Caco-2 (cell line): Measurements from ENCODE around the gene ABTB1. TPM values are rescaled to one million over a fixed set of nuclear protein-coding genes. Genes with fewer than 3 reads are reported as not detected.

Source experiments
- BruUV-seq: library from RNA; stranded (reverse); fragments of 400-500 nt; replicated peaks from 2 replicates; lab custom pipeline; 2021; lab: Mats Ljungman, UMichigan
- CTCF ChIA-PET: fragments of 300-600 bp; sonication (Branson Sonifier 250); formaldehyde crosslinking; loops from one replicate; lab custom pipeline; 2022; ENCODE audit warnings: antibody characterized with exemption; lab: Charles Lee
- POLR2A ChIA-PET: fragments of 300-600 bp; sonication (Branson Sonifier 250); formaldehyde crosslinking; loops from one replicate; lab custom pipeline; 2022; ENCODE audit warnings: antibody characterized with exemption; lab: Charles Lee
- DNase-seq, 2 experiments: peaks; one replicate each; pipeline versions ENCODE4 v3.0.0 to v3.0.0-alpha.2; 2020 to 2022
- H3K27me3 ChIP-seq: replicated peaks from 2 replicates; pipeline ENCODE4 v1.6.0; 2011; ENCODE audit warnings: low read length; ENCODE audit not compliant: control insufficient read depth, insufficient read depth
- H3K36me3 ChIP-seq: 2 replicates; pipeline ENCODE4 v1.5.1; 2011; ENCODE audit warnings: low read length; ENCODE audit not compliant: control insufficient read depth, insufficient read depth
- H3K4me1 ChIP-seq: fragments of 250-450 bp; sonication (Bioruptor Pico); 2 replicates; pipeline ENCODE4 v1.5.1; 2020; ENCODE audit warnings: mild to moderate bottlenecking
- H3K4me3 ChIP-seq: 2 replicates; pipeline ENCODE4 v1.5.1; 2011; ENCODE audit warnings: low read depth, mild to moderate bottlenecking, control low read depth, low read length
- H3K9me3 ChIP-seq: fragments of 250-450 bp; sonication (Bioruptor Pico); 2 replicates; pipeline ENCODE4 v1.5.1; 2020; ENCODE audit warnings: mild to moderate bottlenecking, moderate library complexity
- H3K27ac Mint-ChIP-seq: one replicate; pipeline ENCODE4 v1.8.0; 2022; ENCODE audit warnings: mixed read lengths; ENCODE audit not compliant: unreplicated experiment
- H3K27me3 Mint-ChIP-seq: one replicate; pipeline ENCODE4 v1.8.0; 2022; ENCODE audit warnings: mixed read lengths; ENCODE audit not compliant: insufficient read depth, unreplicated experiment
- H3K36me3 Mint-ChIP-seq: one replicate; pipeline ENCODE4 v1.8.0; 2022; ENCODE audit warnings: mild to moderate bottlenecking, mixed read lengths; ENCODE audit not compliant: insufficient read depth, unreplicated experiment
- H3K4me1 Mint-ChIP-seq: one replicate; pipeline ENCODE4 v1.8.0; 2022; ENCODE audit warnings: low read depth, mixed read lengths; ENCODE audit not compliant: unreplicated experiment
- H3K4me3 Mint-ChIP-seq: one replicate; pipeline ENCODE4 v1.8.0; 2022; ENCODE audit warnings: mild to moderate bottlenecking, moderate library complexity, mixed read lengths; ENCODE audit not compliant: unreplicated experiment
- H3K9me3 Mint-ChIP-seq: one replicate; pipeline ENCODE4 v1.8.0; 2022; ENCODE audit warnings: mixed read lengths; ENCODE audit not compliant: unreplicated experiment
- CTCF ChIP-seq, 2 experiments: fragments of 200-600 bp in 1 of 2; IDR thresholded peaks; 1 replicate in 1 of 2; 2 replicates in 1 of 2; pipeline versions ENCODE4 v1.5.1 to v1.8.0; 2011 to 2022; ENCODE audit warnings: antibody characterized with exemption in 1 of 2, control low read depth in 1 of 2, inconsistent platforms in 1 of 2, low read depth in 1 of 2, low read length in 1 of 2, mild to moderate bottlenecking in 1 of 2, moderate library complexity in 1 of 2; ENCODE audit not compliant: insufficient read depth in 1 of 2, severe bottlenecking in 1 of 2, unreplicated experiment in 1 of 2
- intact Hi-C: fragments of 100-400 bp; cut with micrococcal nuclease; formaldehyde crosslinking; loops from one replicate; pipeline ENCODE4 v1.10.0; 2022; ENCODE audit not compliant: unreplicated experiment
- total RNA-seq: library from RNA; stranded (reverse); gene quantifications from 2 replicates; pipeline ENCODE4 v1.2.3, GENCODE V29; 2022

The ABTB1 gene
- total RNA-seq, 1 experiment from 2014 or later, result 6.2 TPM

- Histone ChIP-seq H3K36me3 (no peaks in the 10 kb centered on the region), H3K4me3 (no peak overlapping the region), H3K9me3 (no peaks in the 10 kb centered on the region), H3K27me3 (no peaks in the 10 kb centered on the region), H3K4me1 (no peaks in the 10 kb centered on the region)
- no peak for DNase-seq
- no peaks in the 10 kb centered on the region for H3K36me3 Mint-ChIP-seq
- H3K27me3 Mint-ChIP-seq, result no peaks in the 10 kb centered on the region
- no peaks in the 10 kb centered on the region for H3K4me1 Mint-ChIP-seq
- BruUV-seq, result no TSS peak
- CTCF ChIA-PET, result no interaction called here
- no peak for TF ChIP-seq CTCF (IDR thresholded peaks at IDR 0.05; ENCODE audit: insufficient read depth in 1 of 2, low read depth in 1 of 2, low read length in 1 of 2, severe bottlenecking in 1 of 2, unreplicated experiment in 1 of 2)
- no peak overlapping the region for H3K27ac Mint-ChIP-seq
- no peaks in the 10 kb centered on the region for H3K9me3 Mint-ChIP-seq
- intact Hi-C loops, result no loop called here
- H3K4me3 Mint-ChIP-seq, result no peak overlapping the region
- POLR2A ChIA-PET, result no interaction called here
Observed at GRCh38 chr3:127712461-127712860, 39.7 kb downstream of the ABTB1 start.

DNA sequence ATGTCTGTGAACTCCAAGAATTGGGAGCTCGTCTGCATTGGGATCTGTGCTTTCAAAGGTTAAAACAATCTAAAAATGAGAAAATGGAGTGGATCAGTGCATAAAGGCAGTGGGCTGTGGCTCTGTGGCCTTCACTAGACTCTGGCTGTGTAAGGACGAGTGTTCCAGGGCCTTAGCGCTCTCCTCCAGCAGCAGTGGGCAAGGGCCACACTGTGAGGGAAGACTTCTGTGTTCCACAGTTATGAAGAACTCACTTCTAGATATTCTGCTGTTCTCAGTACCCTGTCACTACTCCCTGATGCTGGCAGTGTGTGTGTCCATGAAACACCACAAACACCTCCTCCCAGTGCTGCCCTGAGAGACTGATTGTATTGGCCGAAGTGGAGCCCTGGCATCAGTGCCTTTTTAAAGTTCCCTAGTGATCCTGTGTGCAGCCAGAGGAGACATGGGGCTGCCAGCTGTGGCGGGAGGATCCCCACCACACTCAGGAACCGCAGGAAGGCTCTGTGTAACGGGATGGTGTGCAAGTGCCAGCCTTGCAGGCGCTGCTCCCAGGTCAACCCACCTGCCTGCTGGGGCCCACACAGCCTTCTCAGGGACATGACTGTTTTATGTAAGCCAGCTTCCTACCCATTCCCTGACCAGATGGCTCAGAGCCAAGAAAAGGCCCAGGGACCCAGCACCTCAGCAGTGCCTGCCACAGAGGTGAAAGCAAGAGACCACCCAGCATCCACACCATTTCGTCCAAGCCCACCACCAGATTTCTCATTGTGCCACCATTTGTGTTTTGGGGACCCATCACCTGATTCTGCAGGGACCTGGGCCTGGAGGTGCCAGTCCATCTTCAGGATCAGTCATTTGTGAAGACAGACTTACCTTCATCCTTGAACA lies 40.4 kb downstream of the ABTB1 start:
- H3K36me3 ChIP-seq, result no peaks in the 10 kb centered on the region
- no peaks in the 10 kb centered on the region for H3K27me3 Mint-ChIP-seq
- no peak overlapping the region for H3K27ac Mint-ChIP-seq
- H3K4me1 Mint-ChIP-seq, result no peaks in the 10 kb centered on the region
- no peaks in the 10 kb centered on the region for H3K27me3 ChIP-seq
- H3K9me3 Mint-ChIP-seq, result no peaks in the 10 kb centered on the region
- no peaks in the 10 kb centered on the region for H3K9me3 ChIP-seq
- intact Hi-C loops, result no loop called here
- no peak for DNase-seq
- BruUV-seq, result no TSS peak
- no peaks in the 10 kb centered on the region for H3K4me1 ChIP-seq
- no peak overlapping the region for H3K4me3 Mint-ChIP-seq
- POLR2A ChIA-PET, result no interaction called here
- no peaks in the 10 kb centered on the region for H3K36me3 Mint-ChIP-seq
- no peak for TF ChIP-seq CTCF (IDR thresholded peaks at IDR 0.05; ENCODE audit: insufficient read depth in 1 of 2, low read depth in 1 of 2, low read length in 1 of 2, severe bottlenecking in 1 of 2, unreplicated experiment in 1 of 2)
- CTCF ChIA-PET, result no interaction called here
- H3K4me3 ChIP-seq, result no peak overlapping the region

GRCh38 chr3:127714125-127714571 lies 41.4 kb downstream of the ABTB1 start:
- no peak for TF ChIP-seq CTCF (IDR thresholded peaks at IDR 0.05; ENCODE audit: insufficient read depth in 1 of 2, low read depth in 1 of 2, low read length in 1 of 2, severe bottlenecking in 1 of 2, unreplicated experiment in 1 of 2)
- intact Hi-C loops, result no loop called here
- Histone ChIP-seq H3K9me3 (no peaks in the 10 kb centered on the region), H3K36me3 (no peaks in the 10 kb centered on the region), H3K4me3 (no peak overlapping the region), H3K27me3 (no peaks in the 10 kb centered on the region), H3K4me1 (no peaks in the 10 kb centered on the region)
- ChIA-PET CTCF (no interaction called here), POLR2A (interaction anchor here (0.6 kb wide), 1 partner anchor 24 kb away, joined by 5 read pairs; no protein-coding TSS in a partner anchor)
- Mint-ChIP-seq H3K4me3 (no peak overlapping the region), H3K4me1 (no peaks in the 10 kb centered on the region), H3K9me3 (no peaks in the 10 kb centered on the region), H3K36me3 (no peaks in the 10 kb centered on the region), H3K27me3 (no peaks in the 10 kb centered on the region), H3K27ac (no peak overlapping the region)
- no TSS peak for BruUV-seq
- DNase-seq, result no peak
